Common myeloid progenitor, CD34-positive (primary cell): ENCODE results near the gene HAUS8.

ENCODE experiments used
- CTCF ChIA-PET: fragments of 350-600 bp; sonication (Branson Sonifier 250); formaldehyde crosslinking; loops from one replicate; lab custom pipeline; 2021; ENCODE audit warnings: antibody characterized with exemption; lab: Charles Lee
- POLR2A ChIA-PET: fragments of 350-600 bp; sonication (Branson Sonifier 250); formaldehyde crosslinking; loops from one replicate; lab custom pipeline; 2021; ENCODE audit warnings: antibody characterized with exemption; lab: Charles Lee
- DNase-seq, 3 donors: peaks; one replicate each; pipeline versions ENCODE4 v3.0.0 to v3.0.0-alpha.2; 2013
- H3K27ac ChIP-seq, 2 experiments: 1 replicate in 1 of 2; 2 replicates in 1 of 2; pipeline ENCODE4 v1.7.0; 2013; ENCODE audit warnings: inconsistent platforms in 2 of 2, low read length in 2 of 2, mild to moderate bottlenecking in 2 of 2, low read depth in 1 of 2, moderate library complexity in 1 of 2; ENCODE audit not compliant: severe bottlenecking in 2 of 2, insufficient read depth in 1 of 2, poor library complexity in 1 of 2
- H3K27me3 ChIP-seq, 5 experiments: replicated peaks in 2 of 5; 1 replicate in 3 of 5; 2 replicates in 2 of 5; pipeline versions ENCODE4 v1.6.1 to v1.7.0; 2013; ENCODE audit warnings: low read length in 4 of 5, mild to moderate bottlenecking in 2 of 5, moderate library complexity in 2 of 5, inconsistent platforms in 1 of 5; ENCODE audit not compliant: insufficient read depth in 5 of 5, control insufficient read depth in 4 of 5
- H3K36me3 ChIP-seq, 4 experiments: 1 replicate in 2 of 4; 2 replicates in 2 of 4; pipeline versions ENCODE4 v1.6.1 to v1.7.0; 2013; ENCODE audit warnings: low read length in 3 of 4, control low read depth in 1 of 4, mild to moderate bottlenecking in 1 of 4; ENCODE audit not compliant: control insufficient read depth in 4 of 4, insufficient read depth in 4 of 4
- H3K4me1 ChIP-seq, 4 experiments: 1 replicate in 3 of 4; 2 replicates in 1 of 4; pipeline versions ENCODE4 v1.6.1 to v1.7.1; 2013; ENCODE audit warnings: low read length in 3 of 4, mild to moderate bottlenecking in 3 of 4, control low read depth in 1 of 4, inconsistent platforms in 1 of 4, moderate library complexity in 1 of 4; ENCODE audit not compliant: control insufficient read depth in 4 of 4, insufficient read depth in 4 of 4; ENCODE audit errors: control extremely low read depth in 1 of 4
- H3K4me3 ChIP-seq, 7 experiments: 1 replicate in 4 of 7; 2 replicates in 3 of 7; pipeline versions ENCODE4 v1.5.1 to v1.7.0; 2013; ENCODE audit warnings: mild to moderate bottlenecking in 7 of 7, low read length in 6 of 7, moderate library complexity in 6 of 7, inconsistent platforms in 2 of 7, low read depth in 2 of 7, control low read depth in 1 of 7; ENCODE audit not compliant: insufficient read depth in 4 of 7, control insufficient read depth in 1 of 7; ENCODE audit errors: extremely low read depth in 1 of 7
- H3K9me3 ChIP-seq, 5 experiments: 1 replicate in 4 of 5; 2 replicates in 1 of 5; pipeline versions ENCODE4 v1.6.1 to v1.7.1; 2013; ENCODE audit warnings: low read length in 4 of 5, mild to moderate bottlenecking in 2 of 5, inconsistent platforms in 1 of 5, low read depth in 1 of 5, moderate library complexity in 1 of 5; ENCODE audit not compliant: control insufficient read depth in 4 of 5, insufficient read depth in 2 of 5; ENCODE audit errors: control extremely low read depth in 1 of 5
- WGBS: methylation state at CpG from one replicate; pipeline ENCODE4 v1.1.5; 2013; ENCODE audit not compliant: insufficient coverage; 5-methylcytosine and 5-hydroxymethylcytosine counted together

HAUS8 gene

GRCh38 chr19:17116996-17117702 is 41.9 kb upstream of the HAUS8 start:
- ChIA-PET POLR2A (interaction anchor here (2.3 kb wide), 1 partner anchor 8 kb away, joined by 11 read pairs; no protein-coding TSS in a partner anchor), CTCF (interaction anchor here (1.7 kb wide), 1 partner anchor 8 kb away, joined by 7 read pairs; no protein-coding TSS in a partner anchor)
- Histone ChIP-seq H3K36me3 (peaks cover 4 to 56% (median 26%) of the 10 kb centered on the region in 4 experiments), H3K27ac (peak overlapping the region in 1 of 2 experiments; percentile 47), H3K4me1 (peaks cover 0 to 41% (median 19%) of the 10 kb centered on the region in 4 experiments), H3K4me3 (no peak overlapping the region), H3K9me3 (peaks cover 0 to 7% (median 0%) of the 10 kb centered on the region in 5 experiments), H3K27me3 (no peaks in the 10 kb centered on the region)
- DNase-seq, result no peak
- 72% methylated on average over 13 of the region's 14 CpGs for WGBS

GRCh38 chr19:17114414-17114831 is 39.2 kb upstream of the HAUS8 start:
- Histone ChIP-seq H3K27ac (no peak overlapping the region), H3K27me3 (no peaks in the 10 kb centered on the region), H3K36me3 (peaks cover 7 to 59% (median 27%) of the 10 kb centered on the region in 4 experiments), H3K9me3 (peaks cover 0 to 7% (median 0%) of the 10 kb centered on the region in 5 experiments), H3K4me1 (peaks cover 2 to 56% (median 38%) of the 10 kb centered on the region in 4 experiments), H3K4me3 (no peak overlapping the region)
- ChIA-PET CTCF (no interaction called here), POLR2A (no interaction called here)
- WGBS, result 96% methylated on average over 12 of the region's 12 CpGs
- DNase-seq, result no peak

GRCh38 chr19:17113127-17113785 is 38.0 kb upstream of the HAUS8 start:
- no peak for DNase-seq
- 76% methylated on average over 10 of the region's 17 CpGs for WGBS
- Histone ChIP-seq H3K36me3 (peaks cover 5 to 52% (median 21%) of the 10 kb centered on the region in 4 experiments), H3K9me3 (peaks cover 0 to 7% (median 0%) of the 10 kb centered on the region in 5 experiments), H3K27me3 (no peaks in the 10 kb centered on the region), H3K27ac (no peak overlapping the region), H3K4me3 (no peak overlapping the region), H3K4me1 (peaks cover 2 to 65% (median 43%) of the 10 kb centered on the region in 4 experiments)
- ChIA-PET CTCF (no interaction called here), POLR2A (no interaction called here)

GRCh38 chr19:17112700-17113099 is 37.4 kb upstream of the HAUS8 start:
- CTCF ChIA-PET, result no interaction called here

GRCh38 chr19:17112271-17112670 is 37.0 kb upstream of the HAUS8 start:
- Histone ChIP-seq H3K4me3 (no peak overlapping the region), H3K27me3 (no peaks in the 10 kb centered on the region), H3K4me1 (peaks cover 2 to 72% (median 46%) of the 10 kb centered on the region in 4 experiments), H3K27ac (no peak overlapping the region), H3K9me3 (peaks cover 0 to 7% (median 0%) of the 10 kb centered on the region in 5 experiments), H3K36me3 (peaks cover 5 to 62% (median 22%) of the 10 kb centered on the region in 4 experiments)
- ChIA-PET POLR2A (no interaction called here), CTCF (no interaction called here)
- WGBS, result 95% methylated on average over 13 of the region's 17 CpGs
- DNase-seq, result no peak

More at GRCh38 chr19:17112700-17113099, 37.4 kb upstream of the HAUS8 start:
- DNase-seq, result no peak
- WGBS, result 88% methylated on average over 7 of the region's 7 CpGs
- POLR2A ChIA-PET, result no interaction called here
- Histone ChIP-seq H3K4me3 (no peak overlapping the region), H3K27ac (no peak overlapping the region), H3K36me3 (peaks cover 5 to 57% (median 22%) of the 10 kb centered on the region in 4 experiments), H3K4me1 (peaks cover 2 to 70% (median 45%) of the 10 kb centered on the region in 4 experiments), H3K27me3 (no peaks in the 10 kb centered on the region), H3K9me3 (peaks cover 0 to 7% (median 0%) of the 10 kb centered on the region in 5 experiments)

GRCh38 chr19:17111766-17112165 is 36.5 kb upstream of the HAUS8 start:
- H3K9me3 ChIP-seq, result peaks cover 0 to 7% (median 0%) of the 10 kb centered on the region in 5 experiments
- POLR2A ChIA-PET, result no interaction called here
- H3K4me1 ChIP-seq, result peaks cover 2 to 69% (median 41%) of the 10 kb centered on the region in 4 experiments
- 94% methylated on average over 2 of the region's 3 CpGs for WGBS
- no peak overlapping the region for H3K4me3 ChIP-seq
- no peak overlapping the region for H3K27ac ChIP-seq
- peaks cover 5 to 62% (median 22%) of the 10 kb centered on the region in 4 experiments for H3K36me3 ChIP-seq
- DNase-seq, result no peak
- no peaks in the 10 kb centered on the region for H3K27me3 ChIP-seq
- CTCF ChIA-PET, result interaction anchor here (2.3 kb wide), 1 partner anchor 10 kb away, joined by 13 read pairs; no protein-coding TSS in a partner anchor
